Panc1 (cell line): Measurements from ENCODE around the gene ADAD2. TPM values are rescaled to one million over a fixed set of nuclear protein-coding genes. Genes with fewer than 3 reads are reported as not detected.

Experiments
- ATAC-seq: fragments of 200-7000 bp; cut with Tn5 transposase; 2 replicates; pipeline ENCODE4 v1.9.1; 2020; ENCODE audit warnings: mild to moderate bottlenecking, moderate library complexity
- BruUV-seq: library from RNA; stranded (reverse); fragments of 400-500 nt; replicated peaks from 2 replicates; lab custom pipeline; 2021; lab: Mats Ljungman, UMichigan
- CTCF ChIA-PET: fragments of 300-600 bp; sonication (Branson Sonifier 250); formaldehyde crosslinking; loops from one replicate; lab custom pipeline; 2022; ENCODE audit warnings: antibody characterized with exemption; lab: Charles Lee
- POLR2A ChIA-PET: fragments of 300-600 bp; sonication (Branson Sonifier 250); formaldehyde crosslinking; loops from one replicate; lab custom pipeline; 2022; ENCODE audit warnings: antibody characterized with exemption; lab: Charles Lee
- DNase-seq: peaks from one replicate; pipeline ENCODE4 v3.0.0-alpha.2; 2010; ENCODE audit warnings: low read depth, low spot score
- H3K27ac ChIP-seq: 2 replicates; pipeline ENCODE4 v1.5.1; 2011; ENCODE audit warnings: mild to moderate bottlenecking, low read length, inconsistent platforms
- H3K27me3 ChIP-seq: fragments of 200-500 bp; sonication (Bioruptor generic); 2 replicates; pipeline ENCODE4 v1.6.0; 2014; ENCODE audit warnings: low read length, inconsistent platforms; ENCODE audit not compliant: control insufficient read depth, insufficient read depth
- H3K36me3 ChIP-seq: fragments of 200-500 bp; sonication (Bioruptor generic); 2 replicates; pipeline ENCODE4 v1.5.1; 2014; ENCODE audit warnings: inconsistent platforms, mild to moderate bottlenecking, low read length, moderate library complexity; ENCODE audit not compliant: control insufficient read depth, insufficient read depth
- H3K4me1 ChIP-seq: 2 replicates; pipeline ENCODE4 v1.5.1; 2011; ENCODE audit warnings: inconsistent platforms, mild to moderate bottlenecking, low read length, moderate library complexity; ENCODE audit not compliant: control insufficient read depth, insufficient read depth
- H3K4me3 ChIP-seq, 2 experiments: 2 replicates each; pipeline ENCODE4 v1.5.1; 2011 to 2012; ENCODE audit warnings: low read depth in 2 of 2, low read length in 2 of 2, mild to moderate bottlenecking in 2 of 2, inconsistent platforms in 1 of 2, moderate library complexity in 1 of 2
- H3K9me3 ChIP-seq: fragments of 200-500 bp; sonication (Bioruptor generic); 2 replicates; pipeline ENCODE4 v1.5.1; 2014; ENCODE audit warnings: low read depth, mild to moderate bottlenecking, inconsistent platforms, low read length, moderate library complexity; ENCODE audit not compliant: control insufficient read depth, insufficient read depth
- CTCF ChIP-seq: fragments of 450-650 bp; IDR thresholded peaks from 2 replicates; pipeline ENCODE4 v1.5.1; 2017; ENCODE audit warnings: mild to moderate bottlenecking
- POLR2AphosphoS5 ChIP-seq: IDR thresholded peaks from 2 replicates; pipeline ENCODE4 v1.6.1; 2012; ENCODE audit warnings: mild to moderate bottlenecking, low read depth, low read length, moderate library complexity
- REST ChIP-seq, 2 experiments: IDR thresholded peaks; 2 replicates each; pipeline ENCODE4 v1.6.1; 2011 to 2012; ENCODE audit warnings: low read depth in 2 of 2, control low read depth in 1 of 2, low read length in 1 of 2, mild to moderate bottlenecking in 1 of 2, moderate library complexity in 1 of 2; ENCODE audit not compliant: insufficient read depth in 1 of 2
- SIN3A ChIP-seq: IDR thresholded peaks from 2 replicates; pipeline ENCODE4 v1.6.1; 2012; ENCODE audit warnings: low read depth, mild to moderate bottlenecking, low read length, moderate library complexity, borderline replicate concordance; ENCODE audit not compliant: insufficient read depth
- TCF7L2 ChIP-seq: IDR thresholded peaks from 2 replicates; pipeline ENCODE4 v1.6.1; 2011; ENCODE audit warnings: mild to moderate bottlenecking, low read depth, low read length, inconsistent platforms
- in situ Hi-C: cut with HindIII; loops from 2 replicates; pipeline ENCODE4 v1.10.0; 2016; ENCODE audit warnings: low sequenced_read_pairs, low pct_unique_long_range_greater_than_20kb
- intact Hi-C: fragments of 100-400 bp; cut with micrococcal nuclease; formaldehyde crosslinking; loops from one replicate; pipeline ENCODE4 v1.10.0; 2022; ENCODE audit not compliant: unreplicated experiment
- total RNA-seq: library from RNA; stranded (reverse); gene quantifications from one replicate; pipeline ENCODE4 v1.2.1, GENCODE V29; 2021; ENCODE audit not compliant: unreplicated experiment

ADAD2 gene
- total RNA-seq, 1 experiment from 2014 or later: not detected

GRCh38 chr16:84207879-84208278, 16.9 kb downstream of the ADAD2 start:
- intact Hi-C loops (no loop called here), in situ Hi-C loops (no loop called here)
- no peak overlapping the region for H3K27ac ChIP-seq
- no peak for DNase-seq
- no peaks in the 10 kb centered on the region for H3K36me3 ChIP-seq
- CTCF ChIA-PET: no interaction called here
- no peaks in the 10 kb centered on the region for H3K27me3 ChIP-seq
- POLR2A ChIA-PET: no interaction called here
- no TSS peak for BruUV-seq
- no peak for ATAC-seq
- no peaks in the 10 kb centered on the region for H3K4me1 ChIP-seq
- no peak overlapping the region for H3K4me3 ChIP-seq
- H3K9me3 ChIP-seq: no peaks in the 10 kb centered on the region
- no peak for TF ChIP-seq SIN3A
- TF ChIP-seq POLR2AphosphoS5: no peak
- no peak for TF ChIP-seq TCF7L2
- TF ChIP-seq CTCF: no peak
- TF ChIP-seq REST (IDR thresholded peaks at IDR 0.05; ENCODE audit: insufficient read depth in 1 of 2, low read depth in 2 of 2, low read length in 1 of 2): no peak

- Histone ChIP-seq H3K27me3 (no peaks in the 10 kb centered on the region), H3K36me3 (no peaks in the 10 kb centered on the region), H3K4me1 (no peaks in the 10 kb centered on the region), H3K9me3 (no peaks in the 10 kb centered on the region), H3K4me3 (no peak overlapping the region), H3K27ac (no peak overlapping the region)
- BruUV-seq: no TSS peak
- no peak for TF ChIP-seq SIN3A
- no peak for TF ChIP-seq CTCF
- no peak for TF ChIP-seq REST (IDR thresholded peaks at IDR 0.05; ENCODE audit: insufficient read depth in 1 of 2, low read depth in 2 of 2, low read length in 1 of 2)
- ChIA-PET POLR2A (no interaction called here), CTCF (no interaction called here)
- DNase-seq: no peak
- no peak for ATAC-seq
- in situ Hi-C loops: no loop called here
- intact Hi-C loops: no loop called here
These were observed 19.0 kb downstream of the ADAD2 start for GRCh38 chr16:84209989-84210388.
